Panc1 (cell line): ENCODE measurements around the gene TBC1D24. TPM values are rescaled to one million over a fixed set of nuclear protein-coding genes. Genes with fewer than 3 reads are reported as not detected.

Source experiments
- ATAC-seq: fragments of 200-7000 bp; cut with Tn5 transposase; 2 replicates; pipeline ENCODE4 v1.9.1; 2020; ENCODE audit warnings: mild to moderate bottlenecking, moderate library complexity
- BruUV-seq: library from RNA; stranded (reverse); fragments of 400-500 nt; replicated peaks from 2 replicates; lab custom pipeline; 2021; lab: Mats Ljungman, UMichigan
- CTCF ChIA-PET: fragments of 300-600 bp; sonication (Branson Sonifier 250); formaldehyde crosslinking; loops from one replicate; lab custom pipeline; 2022; ENCODE audit warnings: antibody characterized with exemption; lab: Charles Lee
- POLR2A ChIA-PET: fragments of 300-600 bp; sonication (Branson Sonifier 250); formaldehyde crosslinking; loops from one replicate; lab custom pipeline; 2022; ENCODE audit warnings: antibody characterized with exemption; lab: Charles Lee
- DNase-seq: peaks from one replicate; pipeline ENCODE4 v3.0.0-alpha.2; 2010; ENCODE audit warnings: low read depth, low spot score
- H3K27ac ChIP-seq: 2 replicates; pipeline ENCODE4 v1.5.1; 2011; ENCODE audit warnings: mild to moderate bottlenecking, low read length, inconsistent platforms
- H3K27me3 ChIP-seq: fragments of 200-500 bp; sonication (Bioruptor generic); 2 replicates; pipeline ENCODE4 v1.6.0; 2014; ENCODE audit warnings: low read length, inconsistent platforms; ENCODE audit not compliant: control insufficient read depth, insufficient read depth
- H3K36me3 ChIP-seq: fragments of 200-500 bp; sonication (Bioruptor generic); 2 replicates; pipeline ENCODE4 v1.5.1; 2014; ENCODE audit warnings: inconsistent platforms, mild to moderate bottlenecking, low read length, moderate library complexity; ENCODE audit not compliant: control insufficient read depth, insufficient read depth
- H3K4me1 ChIP-seq: 2 replicates; pipeline ENCODE4 v1.5.1; 2011; ENCODE audit warnings: inconsistent platforms, mild to moderate bottlenecking, low read length, moderate library complexity; ENCODE audit not compliant: control insufficient read depth, insufficient read depth
- H3K4me3 ChIP-seq, 2 experiments: 2 replicates each; pipeline ENCODE4 v1.5.1; 2011 to 2012; ENCODE audit warnings: low read depth in 2 of 2, low read length in 2 of 2, mild to moderate bottlenecking in 2 of 2, inconsistent platforms in 1 of 2, moderate library complexity in 1 of 2
- H3K9me3 ChIP-seq: fragments of 200-500 bp; sonication (Bioruptor generic); 2 replicates; pipeline ENCODE4 v1.5.1; 2014; ENCODE audit warnings: low read depth, mild to moderate bottlenecking, inconsistent platforms, low read length, moderate library complexity; ENCODE audit not compliant: control insufficient read depth, insufficient read depth
- POLR2AphosphoS5 ChIP-seq: IDR thresholded peaks from 2 replicates; pipeline ENCODE4 v1.6.1; 2012; ENCODE audit warnings: mild to moderate bottlenecking, low read depth, low read length, moderate library complexity
- SIN3A ChIP-seq: IDR thresholded peaks from 2 replicates; pipeline ENCODE4 v1.6.1; 2012; ENCODE audit warnings: low read depth, mild to moderate bottlenecking, low read length, moderate library complexity, borderline replicate concordance; ENCODE audit not compliant: insufficient read depth
- TCF7L2 ChIP-seq: IDR thresholded peaks from 2 replicates; pipeline ENCODE4 v1.6.1; 2011; ENCODE audit warnings: mild to moderate bottlenecking, low read depth, low read length, inconsistent platforms
- in situ Hi-C: cut with HindIII; loops from 2 replicates; pipeline ENCODE4 v1.10.0; 2016; ENCODE audit warnings: low sequenced_read_pairs, low pct_unique_long_range_greater_than_20kb
- intact Hi-C: fragments of 100-400 bp; cut with micrococcal nuclease; formaldehyde crosslinking; loops from one replicate; pipeline ENCODE4 v1.10.0; 2022; ENCODE audit not compliant: unreplicated experiment
- total RNA-seq: library from RNA; stranded (reverse); gene quantifications from one replicate; pipeline ENCODE4 v1.2.1, GENCODE V29; 2021; ENCODE audit not compliant: unreplicated experiment
- TF ChIP-seq, protein P1 (sequence below), 2 experiments: IDR thresholded peaks; 2 replicates each; pipeline ENCODE4 v1.6.1; 2011 to 2012; ENCODE audit warnings: low read depth in 2 of 2, control low read depth in 1 of 2, low read length in 1 of 2, mild to moderate bottlenecking in 1 of 2, moderate library complexity in 1 of 2; ENCODE audit not compliant: insufficient read depth in 1 of 2
- TF ChIP-seq, protein P2 (sequence below): fragments of 450-650 bp; IDR thresholded peaks from 2 replicates; pipeline ENCODE4 v1.5.1; 2017; ENCODE audit warnings: mild to moderate bottlenecking

The TBC1D24 gene
- total RNA-seq, 1 experiment from 2014 or later = 26.7 TPM

DNA sequence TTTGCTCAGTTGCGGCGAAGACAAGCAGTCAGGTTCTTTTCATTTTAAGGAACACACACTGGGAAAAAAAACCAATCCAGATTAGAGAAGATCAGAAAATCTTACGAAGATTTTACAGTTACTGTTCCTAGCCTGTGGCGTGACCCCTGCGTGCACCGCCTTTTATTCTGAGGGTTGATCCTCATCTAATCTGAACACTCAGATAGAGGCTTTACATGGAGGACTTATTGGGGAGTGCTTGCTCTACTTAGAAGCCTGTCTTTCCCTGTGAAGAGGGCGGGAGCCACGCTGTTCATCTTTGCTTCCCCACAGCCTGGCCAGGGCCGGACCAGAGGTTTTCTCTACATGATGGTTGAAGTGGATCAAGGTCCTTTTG lies 1.4 kb downstream of the TBC1D24 start:
- intact Hi-C loops = no loop called here
- no peak for ATAC-seq
- BruUV-seq = no TSS peak

DNA sequence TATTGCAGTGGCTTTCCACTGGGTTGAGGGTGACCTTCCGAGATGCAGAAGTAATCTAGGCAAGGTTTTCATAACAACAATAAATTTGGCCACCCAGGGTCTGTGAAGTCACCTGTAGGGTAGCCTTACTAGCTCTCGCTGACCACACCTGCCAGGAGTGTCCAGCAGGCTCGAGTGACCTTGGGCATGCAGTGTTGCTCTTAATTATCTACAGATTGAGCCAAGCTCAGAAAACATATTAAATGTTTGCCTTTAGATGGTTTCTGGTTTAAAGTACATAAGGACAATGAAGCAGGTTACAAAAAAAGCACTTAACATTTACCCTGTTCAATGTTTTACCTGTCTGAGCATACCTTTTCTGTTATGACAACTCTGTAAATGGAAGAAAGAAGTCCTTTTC lies 1.8 kb downstream of the TBC1D24 start:
- Histone ChIP-seq H3K27me3 (no peaks in the 10 kb centered on the region), H3K27ac (no peak overlapping the region), H3K4me1 (peaks cover 29% of the 10 kb centered on the region), H3K9me3 (no peaks in the 10 kb centered on the region), H3K4me3 (no peak overlapping the region), H3K36me3 (no peaks in the 10 kb centered on the region; the same call in 1 of the 2 replicates)
- BruUV-seq = no TSS peak
- intact Hi-C loops (no loop called here), in situ Hi-C loops (no loop called here)
- no peak for TF ChIP-seq SIN3A
- TF ChIP-seq POLR2AphosphoS5 = no peak
- TF ChIP-seq TCF7L2 = no peak
- TF ChIP-seq, protein P1, sequence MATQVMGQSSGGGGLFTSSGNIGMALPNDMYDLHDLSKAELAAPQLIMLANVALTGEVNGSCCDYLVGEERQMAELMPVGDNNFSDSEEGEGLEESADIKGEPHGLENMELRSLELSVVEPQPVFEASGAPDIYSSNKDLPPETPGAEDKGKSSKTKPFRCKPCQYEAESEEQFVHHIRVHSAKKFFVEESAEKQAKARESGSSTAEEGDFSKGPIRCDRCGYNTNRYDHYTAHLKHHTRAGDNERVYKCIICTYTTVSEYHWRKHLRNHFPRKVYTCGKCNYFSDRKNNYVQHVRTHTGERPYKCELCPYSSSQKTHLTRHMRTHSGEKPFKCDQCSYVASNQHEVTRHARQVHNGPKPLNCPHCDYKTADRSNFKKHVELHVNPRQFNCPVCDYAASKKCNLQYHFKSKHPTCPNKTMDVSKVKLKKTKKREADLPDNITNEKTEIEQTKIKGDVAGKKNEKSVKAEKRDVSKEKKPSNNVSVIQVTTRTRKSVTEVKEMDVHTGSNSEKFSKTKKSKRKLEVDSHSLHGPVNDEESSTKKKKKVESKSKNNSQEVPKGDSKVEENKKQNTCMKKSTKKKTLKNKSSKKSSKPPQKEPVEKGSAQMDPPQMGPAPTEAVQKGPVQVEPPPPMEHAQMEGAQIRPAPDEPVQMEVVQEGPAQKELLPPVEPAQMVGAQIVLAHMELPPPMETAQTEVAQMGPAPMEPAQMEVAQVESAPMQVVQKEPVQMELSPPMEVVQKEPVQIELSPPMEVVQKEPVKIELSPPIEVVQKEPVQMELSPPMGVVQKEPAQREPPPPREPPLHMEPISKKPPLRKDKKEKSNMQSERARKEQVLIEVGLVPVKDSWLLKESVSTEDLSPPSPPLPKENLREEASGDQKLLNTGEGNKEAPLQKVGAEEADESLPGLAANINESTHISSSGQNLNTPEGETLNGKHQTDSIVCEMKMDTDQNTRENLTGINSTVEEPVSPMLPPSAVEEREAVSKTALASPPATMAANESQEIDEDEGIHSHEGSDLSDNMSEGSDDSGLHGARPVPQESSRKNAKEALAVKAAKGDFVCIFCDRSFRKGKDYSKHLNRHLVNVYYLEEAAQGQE (IDR thresholded peaks at IDR 0.05; ENCODE audit: insufficient read depth in 1 of 2, low read depth in 2 of 2, low read length in 1 of 2) = no peak
- TF ChIP-seq, protein P2, sequence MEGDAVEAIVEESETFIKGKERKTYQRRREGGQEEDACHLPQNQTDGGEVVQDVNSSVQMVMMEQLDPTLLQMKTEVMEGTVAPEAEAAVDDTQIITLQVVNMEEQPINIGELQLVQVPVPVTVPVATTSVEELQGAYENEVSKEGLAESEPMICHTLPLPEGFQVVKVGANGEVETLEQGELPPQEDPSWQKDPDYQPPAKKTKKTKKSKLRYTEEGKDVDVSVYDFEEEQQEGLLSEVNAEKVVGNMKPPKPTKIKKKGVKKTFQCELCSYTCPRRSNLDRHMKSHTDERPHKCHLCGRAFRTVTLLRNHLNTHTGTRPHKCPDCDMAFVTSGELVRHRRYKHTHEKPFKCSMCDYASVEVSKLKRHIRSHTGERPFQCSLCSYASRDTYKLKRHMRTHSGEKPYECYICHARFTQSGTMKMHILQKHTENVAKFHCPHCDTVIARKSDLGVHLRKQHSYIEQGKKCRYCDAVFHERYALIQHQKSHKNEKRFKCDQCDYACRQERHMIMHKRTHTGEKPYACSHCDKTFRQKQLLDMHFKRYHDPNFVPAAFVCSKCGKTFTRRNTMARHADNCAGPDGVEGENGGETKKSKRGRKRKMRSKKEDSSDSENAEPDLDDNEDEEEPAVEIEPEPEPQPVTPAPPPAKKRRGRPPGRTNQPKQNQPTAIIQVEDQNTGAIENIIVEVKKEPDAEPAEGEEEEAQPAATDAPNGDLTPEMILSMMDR = no peak
- CTCF ChIA-PET = no interaction called here
- ATAC-seq (no peak), DNase-seq (no peak)
- POLR2A ChIA-PET = interaction anchor here (1.1 kb wide), 1 partner anchor 8 kb away, joined by 3 read pairs; no protein-coding TSS in a partner anchor

More for the DNA sequence above, 1.4 kb downstream of the TBC1D24 start:
- CTCF ChIA-PET = no interaction called here
- H3K36me3 ChIP-seq = no peaks in the 10 kb centered on the region; the same call in 1 of the 2 replicates
- DNase-seq = no peak
- H3K27ac ChIP-seq = peak overlapping the region; percentile 29; the same call in 1 of the 2 replicates
- no peaks in the 10 kb centered on the region for H3K9me3 ChIP-seq
- H3K4me3 ChIP-seq = peak overlapping the region; percentile 58 to 60; a peak in 2 of 4 replicates
- in situ Hi-C loops = no loop called here
- H3K27me3 ChIP-seq = no peaks in the 10 kb centered on the region
- POLR2A ChIA-PET = no interaction called here
- TF ChIP-seq, protein P2 = no peak
- TF ChIP-seq POLR2AphosphoS5 (no peak), SIN3A (no peak), TCF7L2 (no peak)
- TF ChIP-seq, protein P1 (IDR thresholded peaks at IDR 0.05; ENCODE audit: insufficient read depth in 1 of 2, low read depth in 2 of 2, low read length in 1 of 2) = no peak
- H3K4me1 ChIP-seq = peaks cover 33% of the 10 kb centered on the region
